ENCODE measurements around the gene TNS2.

TNS2 gene

DNA sequence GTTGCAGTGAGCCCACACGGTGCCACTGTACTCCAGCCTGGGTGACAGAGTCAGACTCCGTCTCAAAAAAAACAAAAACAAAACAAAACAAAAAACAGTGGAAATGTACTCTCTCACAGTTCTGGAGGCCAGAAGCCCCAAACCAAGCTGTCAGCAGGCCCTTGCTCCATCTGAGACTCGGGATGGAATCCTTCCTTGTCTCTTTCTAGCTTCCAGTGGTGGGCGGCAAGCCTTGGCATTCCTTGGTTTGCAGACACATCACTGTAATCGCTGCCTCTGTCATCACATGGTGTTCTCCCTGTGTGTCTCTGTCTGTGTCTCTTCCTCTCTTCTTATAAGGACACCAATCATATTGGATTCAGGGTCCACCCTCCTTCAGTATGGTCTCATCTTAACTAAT is 6.4 kb downstream of the TNS2 start:
- DNase-seq (ENCODE audit: low spot score): no peak

DNA sequence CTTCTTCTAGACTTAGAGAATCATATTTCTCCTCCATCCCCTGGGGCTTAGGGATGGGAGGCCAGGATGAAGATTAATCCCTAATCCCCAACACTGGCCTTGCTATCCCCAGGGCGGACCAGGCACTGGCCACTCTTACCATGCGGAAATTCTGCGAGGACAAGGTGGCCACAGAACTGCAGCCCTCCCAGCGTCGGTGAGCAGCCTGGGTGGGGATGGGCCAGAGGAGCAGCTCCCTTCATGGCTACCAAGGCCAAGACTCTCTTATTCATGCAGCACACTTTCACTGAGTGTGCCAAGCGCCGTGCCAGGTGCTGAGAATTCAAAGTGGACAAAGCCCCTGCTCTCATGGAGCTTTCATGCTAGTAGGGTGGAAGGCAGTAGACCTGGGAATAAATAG is 7.0 kb downstream of the TNS2 start:
- no peak for DNase-seq (ENCODE audit: low spot score)

DNA sequence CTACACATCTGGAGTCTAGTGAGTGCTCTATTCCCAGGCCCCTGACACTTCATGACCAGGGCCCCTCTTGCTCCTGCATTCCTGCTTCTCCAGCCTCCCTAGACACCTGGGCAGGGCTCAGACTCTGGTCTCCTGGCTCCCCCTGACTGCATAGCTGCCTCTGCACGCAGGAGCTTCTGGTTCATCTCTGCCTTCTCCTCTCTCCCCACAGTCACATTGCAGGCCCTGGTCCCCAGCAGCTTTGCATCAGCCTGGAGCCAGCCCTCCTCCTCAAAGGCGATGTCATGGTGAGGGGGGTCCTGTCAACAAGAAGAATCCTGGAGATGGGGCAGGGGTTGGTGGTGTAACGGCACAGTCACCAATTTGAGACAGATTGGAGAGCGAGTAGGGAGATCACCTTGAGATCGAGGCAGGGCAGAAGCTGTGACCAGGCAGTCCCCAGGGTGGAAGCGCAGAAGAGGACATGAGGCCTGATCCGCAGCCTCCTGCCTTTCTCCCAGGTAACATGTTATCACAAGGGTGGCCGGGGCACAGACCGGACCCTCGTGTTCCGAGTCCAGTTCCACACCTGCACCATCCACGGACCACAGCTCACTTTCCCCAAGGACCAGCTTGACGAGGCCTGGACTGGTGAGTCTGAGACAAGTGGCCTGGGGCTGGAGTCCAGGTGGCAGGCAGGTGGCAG is 8.1 kb downstream of the TNS2 start:
- DNase-seq (ENCODE audit: low spot score): no peak

DNA sequence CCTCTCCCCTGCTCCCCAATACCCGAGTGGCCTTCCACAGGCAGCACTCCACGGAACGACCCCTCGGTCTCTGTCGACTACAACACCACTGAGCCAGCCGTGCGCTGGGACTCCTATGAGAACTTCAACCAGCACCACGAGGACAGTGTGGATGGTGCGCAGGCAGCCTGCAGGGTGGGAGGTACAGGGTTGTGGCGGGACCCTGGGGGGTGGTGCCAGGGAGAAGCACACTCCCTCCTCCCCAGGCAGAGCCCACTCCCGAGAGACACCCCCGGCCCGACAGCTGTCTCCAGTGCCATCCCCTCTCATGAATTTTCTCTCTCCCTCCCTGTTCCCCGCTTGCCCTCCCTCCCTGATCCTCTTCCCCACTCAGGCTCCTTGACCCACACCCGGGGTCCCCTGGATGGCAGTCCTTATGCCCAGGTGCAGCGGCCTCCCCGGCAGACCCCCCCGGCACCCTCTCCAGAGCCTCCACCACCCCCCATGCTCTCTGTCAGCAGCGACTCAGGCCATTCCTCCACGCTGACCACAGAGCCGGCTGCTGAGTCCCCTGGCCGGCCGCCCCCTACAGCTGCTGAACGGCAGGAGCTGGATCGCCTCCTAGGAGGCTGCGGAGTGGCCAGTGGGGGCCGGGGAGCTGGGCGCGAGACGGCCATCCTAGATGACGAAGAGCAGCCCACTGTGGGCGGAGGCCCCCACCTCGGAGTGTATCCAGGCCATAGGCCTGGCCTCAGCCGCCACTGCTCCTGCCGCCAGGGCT is 9.0 kb downstream of the TNS2 start:
- DNase-seq (ENCODE audit: low spot score): no peak

DNA sequence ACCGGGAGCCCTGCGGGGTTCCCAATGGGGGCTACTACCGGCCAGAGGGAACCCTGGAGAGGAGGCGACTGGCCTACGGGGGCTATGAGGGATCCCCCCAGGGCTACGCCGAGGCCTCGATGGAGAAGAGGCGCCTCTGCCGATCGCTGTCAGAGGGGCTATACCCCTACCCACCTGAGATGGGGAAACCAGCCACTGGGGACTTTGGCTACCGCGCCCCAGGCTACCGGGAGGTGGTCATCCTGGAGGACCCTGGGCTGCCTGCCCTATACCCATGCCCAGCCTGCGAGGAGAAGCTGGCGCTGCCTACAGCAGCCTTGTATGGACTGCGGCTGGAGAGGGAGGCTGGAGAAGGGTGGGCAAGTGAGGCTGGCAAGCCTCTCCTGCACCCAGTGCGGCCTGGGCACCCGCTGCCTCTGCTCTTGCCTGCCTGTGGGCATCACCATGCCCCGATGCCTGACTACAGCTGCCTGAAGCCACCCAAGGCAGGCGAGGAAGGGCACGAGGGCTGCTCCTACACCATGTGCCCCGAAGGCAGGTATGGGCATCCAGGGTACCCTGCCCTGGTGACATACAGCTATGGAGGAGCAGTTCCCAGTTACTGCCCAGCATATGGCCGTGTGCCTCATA is 9.7 kb downstream of the TNS2 start:
- no peak for DNase-seq (ENCODE audit: low spot score)

DNA sequence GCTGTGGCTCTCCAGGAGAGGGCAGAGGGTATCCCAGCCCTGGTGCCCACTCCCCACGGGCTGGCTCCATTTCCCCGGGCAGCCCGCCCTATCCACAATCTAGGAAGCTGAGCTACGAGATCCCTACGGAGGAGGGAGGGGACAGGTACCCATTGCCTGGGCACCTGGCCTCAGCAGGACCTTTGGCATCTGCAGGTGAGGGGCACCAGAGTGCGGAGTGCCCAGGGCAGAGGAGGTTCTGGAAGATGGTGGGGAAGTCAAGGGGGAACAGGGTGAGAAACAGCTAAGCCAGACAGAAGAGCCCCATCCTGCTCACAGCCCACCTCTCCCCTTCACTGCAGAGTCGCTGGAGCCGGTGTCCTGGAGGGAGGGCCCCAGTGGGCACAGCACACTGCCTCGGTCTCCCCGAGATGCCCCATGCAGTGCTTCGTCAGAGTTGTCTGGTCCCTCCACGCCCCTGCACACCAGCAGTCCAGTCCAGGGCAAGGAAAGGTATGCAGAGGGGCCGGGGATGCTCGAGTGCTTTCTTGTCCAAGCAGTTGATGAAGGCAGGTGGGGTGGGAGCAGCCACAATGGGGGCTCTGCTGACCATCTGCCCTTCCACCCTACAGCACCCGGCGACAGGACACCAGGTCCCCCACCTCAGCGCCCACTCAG is 10.3 kb downstream of the TNS2 start:
- no peak for DNase-seq (ENCODE audit: low spot score)

DNA sequence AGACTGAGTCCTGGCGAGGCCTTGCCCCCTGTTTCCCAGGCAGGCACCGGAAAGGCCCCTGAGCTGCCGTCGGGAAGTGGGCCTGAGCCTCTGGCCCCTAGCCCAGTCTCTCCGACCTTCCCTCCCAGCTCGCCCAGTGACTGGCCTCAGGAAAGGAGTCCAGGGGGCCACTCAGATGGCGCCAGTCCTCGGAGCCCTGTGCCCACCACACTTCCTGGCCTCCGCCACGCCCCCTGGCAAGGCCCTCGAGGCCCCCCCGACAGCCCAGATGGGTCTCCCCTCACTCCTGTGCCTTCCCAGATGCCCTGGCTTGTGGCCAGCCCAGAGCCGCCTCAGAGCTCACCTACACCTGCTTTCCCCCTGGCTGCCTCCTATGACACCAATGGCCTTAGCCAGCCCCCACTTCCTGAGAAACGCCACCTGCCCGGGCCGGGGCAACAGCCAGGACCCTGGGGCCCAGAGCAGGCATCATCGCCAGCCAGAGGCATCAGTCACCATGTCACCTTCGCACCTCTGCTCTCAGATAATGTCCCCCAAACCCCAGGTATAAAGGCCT is 10.9 kb downstream of the TNS2 start:
- DNase-seq (ENCODE audit: low spot score): no peak

DNA sequence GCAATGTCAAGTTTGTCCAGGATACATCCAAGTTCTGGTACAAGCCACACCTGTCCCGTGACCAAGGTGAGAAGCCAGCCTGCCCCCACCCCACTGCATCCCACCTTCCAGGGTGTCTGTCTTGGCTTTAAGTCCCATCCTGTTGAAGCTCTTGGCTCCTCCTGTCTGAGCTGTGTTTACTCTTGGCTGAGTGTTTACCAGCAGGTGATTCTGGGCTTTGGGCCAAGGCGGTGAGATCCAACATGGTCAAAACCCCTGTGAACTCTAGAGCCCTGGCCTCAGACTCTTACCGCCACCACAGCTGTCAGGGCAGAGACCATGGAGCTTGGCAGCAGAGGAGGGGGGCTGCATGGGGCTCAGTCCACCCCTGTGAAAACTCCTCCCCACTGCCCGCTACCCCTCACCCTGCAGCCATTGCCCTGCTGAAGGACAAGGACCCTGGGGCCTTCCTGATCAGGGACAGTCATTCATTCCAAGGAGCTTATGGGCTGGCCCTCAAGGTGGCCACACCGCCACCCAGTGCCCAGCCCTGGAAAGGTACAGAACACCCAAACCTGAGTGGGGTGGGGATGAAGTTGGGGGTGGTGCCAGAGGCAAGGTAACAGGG is 11.6 kb downstream of the TNS2 start:
- no peak for DNase-seq (ENCODE audit: low spot score)

DNA sequence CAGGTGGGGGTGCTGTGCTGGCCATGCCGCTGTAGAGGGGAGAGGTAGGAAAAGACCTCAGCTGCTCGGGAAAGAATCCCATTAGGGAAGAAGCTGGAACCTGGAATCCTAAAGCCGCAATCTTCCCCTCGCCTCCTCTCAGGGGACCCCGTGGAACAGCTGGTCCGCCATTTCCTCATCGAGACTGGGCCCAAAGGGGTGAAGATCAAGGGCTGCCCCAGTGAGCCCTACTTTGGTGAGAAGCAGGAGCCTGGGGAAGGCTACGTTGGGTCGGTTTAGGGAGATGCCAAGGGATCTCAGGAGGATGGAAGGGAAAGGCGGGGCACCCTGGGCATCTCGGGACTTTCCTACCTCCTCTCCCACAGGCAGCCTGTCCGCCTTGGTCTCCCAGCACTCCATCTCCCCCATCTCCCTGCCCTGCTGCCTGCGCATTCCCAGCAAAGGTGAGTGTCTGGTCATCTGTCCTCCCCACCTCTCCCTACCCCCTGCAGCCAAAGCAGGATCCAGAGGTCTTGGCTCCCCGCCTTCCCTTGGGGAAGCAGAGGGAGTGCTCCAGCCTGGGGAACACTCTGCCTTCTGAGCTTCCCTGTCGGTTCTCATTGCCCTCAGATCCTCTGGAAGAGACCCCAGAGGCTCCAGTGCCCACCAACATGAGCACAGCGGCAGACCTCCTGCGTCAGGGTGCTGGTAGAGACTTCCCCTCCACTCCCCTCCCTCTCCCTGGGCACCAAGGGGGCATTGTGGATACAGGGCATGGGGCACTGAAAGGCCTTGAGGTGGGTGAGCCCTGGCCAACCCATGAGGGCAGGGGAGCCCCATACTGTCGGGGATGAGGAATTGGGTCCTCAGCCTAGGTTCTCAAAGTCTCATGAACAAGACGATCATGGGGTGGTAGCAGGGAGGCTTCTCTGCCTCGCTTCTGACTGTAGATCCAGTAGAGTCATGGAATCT is 12.4 kb downstream of the TNS2 start:
- no peak for DNase-seq (ENCODE audit: low spot score)

DNA sequence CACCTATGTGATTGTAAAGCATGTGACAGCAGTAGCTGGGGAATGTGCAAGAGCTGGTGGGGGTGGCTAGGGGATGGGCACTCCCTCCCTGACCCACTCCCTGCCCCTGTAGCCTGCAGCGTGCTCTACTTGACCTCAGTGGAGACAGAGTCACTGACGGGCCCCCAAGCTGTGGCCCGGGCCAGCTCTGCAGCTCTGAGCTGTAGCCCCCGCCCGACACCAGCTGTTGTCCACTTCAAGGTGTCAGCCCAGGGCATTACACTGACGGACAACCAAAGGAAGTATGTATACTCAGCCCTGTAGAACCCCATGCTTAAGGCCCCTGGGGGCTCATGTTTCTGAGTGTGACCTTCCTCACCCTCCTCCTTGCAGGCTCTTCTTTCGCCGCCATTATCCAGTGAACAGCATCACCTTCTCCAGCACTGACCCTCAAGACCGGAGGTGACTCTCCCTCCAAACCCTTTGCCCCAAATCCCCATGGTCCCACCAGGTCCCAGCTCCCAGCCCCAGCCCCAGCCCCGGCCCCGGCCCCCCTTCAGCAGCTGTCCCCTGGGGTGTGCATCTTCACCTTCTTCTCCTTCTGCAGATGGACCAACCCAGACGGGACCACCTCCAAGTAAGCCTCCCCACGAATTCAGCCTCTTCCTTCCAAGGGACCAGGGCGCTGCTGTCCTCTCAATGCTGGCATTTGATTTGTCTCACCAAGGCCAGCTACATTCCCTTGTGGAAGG is 13.3 kb downstream of the TNS2 start:
- DNase-seq (ENCODE audit: low spot score): no peak

DNA sequence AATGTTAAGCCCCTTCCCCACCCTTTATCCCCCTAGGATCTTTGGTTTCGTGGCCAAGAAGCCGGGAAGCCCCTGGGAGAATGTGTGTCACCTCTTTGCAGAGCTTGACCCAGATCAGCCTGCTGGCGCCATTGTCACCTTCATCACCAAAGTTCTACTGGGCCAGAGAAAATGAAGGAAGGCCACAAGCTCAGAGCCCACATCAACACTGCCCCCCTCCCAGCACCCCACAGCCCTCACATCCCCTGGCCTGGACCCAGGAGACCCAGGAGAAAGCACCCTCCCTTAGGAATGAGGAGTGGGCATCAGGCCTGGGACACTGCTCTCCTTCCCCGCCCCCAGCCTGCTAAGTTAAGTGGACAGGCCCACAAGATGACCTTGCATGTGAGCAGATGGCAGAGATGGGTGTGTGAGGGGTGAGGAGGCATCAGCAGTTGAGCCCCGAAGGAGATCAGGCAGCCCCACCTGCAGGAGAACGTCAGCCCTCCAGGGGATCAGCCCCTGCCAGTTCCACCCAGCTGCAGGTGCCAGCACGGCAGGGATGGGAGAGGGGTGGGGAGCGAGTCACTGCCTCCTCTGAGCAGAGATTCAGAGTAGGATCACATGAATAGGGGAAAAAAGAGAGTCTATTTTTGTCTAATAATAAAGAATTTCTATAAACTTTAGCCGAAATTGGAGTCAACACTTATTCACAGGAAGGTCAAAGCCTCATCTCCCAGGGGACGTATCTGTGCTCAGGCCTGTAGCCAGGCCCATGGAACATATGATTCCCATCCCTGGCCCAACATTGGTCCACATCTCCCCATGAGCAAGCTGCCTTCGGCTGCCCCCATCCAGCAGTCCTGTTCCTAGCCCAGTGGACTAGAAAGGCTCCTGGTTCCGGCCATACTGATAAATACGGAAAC is 14.1 kb downstream of the TNS2 start:
- no peak for DNase-seq (ENCODE audit: low spot score)

DNA sequence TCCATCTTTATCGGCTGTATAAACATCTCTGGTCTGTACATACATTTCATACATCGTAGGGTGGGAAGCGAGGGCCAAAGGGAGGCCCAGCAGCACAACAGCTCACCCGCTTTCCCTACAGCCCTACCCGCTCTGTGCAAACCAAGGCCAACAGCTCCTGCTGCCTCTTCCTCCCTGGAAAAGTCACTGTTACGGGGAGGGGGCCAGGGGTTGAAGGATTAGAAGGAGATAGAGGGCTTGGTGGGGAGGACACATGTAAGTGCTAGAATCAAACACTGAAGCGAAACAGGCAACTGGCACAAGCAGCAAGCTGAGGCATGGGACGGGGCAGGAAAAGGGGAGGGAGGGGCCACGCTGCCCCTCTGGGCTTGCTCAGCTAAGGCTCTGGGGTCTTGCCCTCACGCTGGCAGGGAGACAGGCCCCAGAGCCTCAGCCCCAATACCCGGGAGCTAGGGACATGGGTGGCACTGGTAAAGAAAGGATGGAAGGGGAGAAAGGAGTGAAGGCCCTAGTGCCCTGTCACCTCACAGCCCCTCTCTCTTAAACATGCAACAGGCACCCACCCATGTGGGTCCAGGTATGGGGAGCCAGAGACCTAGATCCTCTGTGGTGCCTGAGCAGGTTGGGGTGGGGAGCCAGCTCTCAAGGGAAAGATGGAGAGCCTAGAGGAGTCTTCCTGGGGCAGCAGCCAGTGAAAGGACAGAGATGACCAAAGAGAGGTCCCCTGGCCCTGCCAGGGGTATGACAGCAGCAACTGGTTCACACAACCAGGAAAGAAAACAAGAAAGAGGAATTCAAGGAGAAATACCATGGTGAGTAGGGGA is 15.0 kb downstream of the TNS2 start:
- DNase-seq (ENCODE audit: low spot score): no peak

DNA sequence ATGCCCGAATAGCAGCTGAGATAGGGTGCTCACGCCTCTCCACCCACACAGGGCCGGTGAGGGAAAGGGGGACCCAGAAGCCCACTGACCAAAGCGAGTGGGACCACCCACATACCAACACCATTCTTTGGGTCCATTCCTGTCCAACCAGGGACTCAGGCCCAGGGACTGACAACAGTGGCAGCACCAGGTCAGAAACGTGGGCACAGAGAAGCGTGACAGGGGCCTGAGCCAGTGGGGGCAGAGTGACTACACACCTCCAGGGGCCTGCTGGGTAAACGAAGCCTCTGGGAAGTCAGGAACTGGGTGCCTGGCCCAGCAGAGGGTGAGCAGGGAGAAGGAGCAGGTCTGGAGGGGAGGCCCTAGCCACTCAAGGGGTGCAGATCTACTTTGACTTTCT is 15.6 kb downstream of the TNS2 start:
- DNase-seq (ENCODE audit: low spot score): no peak

DNA sequence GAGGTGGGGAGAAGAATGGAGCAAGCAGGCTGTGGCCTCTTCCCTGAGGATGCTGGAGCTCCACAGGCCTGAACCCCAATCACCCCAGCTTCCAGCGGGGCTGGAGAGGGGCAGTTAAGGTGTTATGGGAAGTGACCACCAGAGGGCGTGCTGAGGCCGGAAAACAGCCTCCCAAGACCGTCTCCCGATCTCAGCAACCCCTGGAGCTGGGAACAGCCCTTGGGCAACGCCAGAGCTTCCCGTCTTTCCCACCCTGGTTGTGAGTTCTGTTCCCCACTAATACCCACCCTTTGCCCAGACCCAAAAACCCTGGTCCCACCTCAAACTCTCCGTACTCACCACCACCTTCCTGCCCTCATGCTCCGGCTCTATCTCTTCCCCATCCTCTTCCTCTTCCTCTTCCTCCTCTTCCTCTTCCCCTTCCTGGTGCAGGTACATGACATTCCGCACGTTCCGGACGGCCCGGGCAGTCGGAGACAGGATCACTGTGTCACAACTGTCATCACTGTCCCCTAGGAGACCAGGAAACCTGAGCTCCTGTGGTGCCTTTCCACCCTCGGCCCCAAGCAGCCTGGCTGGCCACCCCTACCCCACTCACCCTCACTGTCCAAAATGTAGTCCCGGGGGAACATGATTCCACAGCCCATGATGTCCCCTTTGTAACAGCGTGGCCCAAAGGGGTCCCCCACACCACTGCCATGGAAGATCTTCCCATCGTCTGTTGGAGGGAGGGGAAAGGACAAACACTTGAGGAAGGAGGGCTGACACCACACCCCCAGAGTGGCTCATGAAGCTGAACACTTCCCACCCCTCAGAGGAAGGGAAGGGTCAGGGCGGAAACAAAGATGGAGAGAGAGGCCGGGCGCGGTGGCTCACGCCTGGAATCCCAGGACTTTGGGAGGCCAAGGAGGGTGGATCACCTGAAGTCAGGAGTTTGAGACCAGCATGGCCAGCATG is 16.4 kb downstream of the TNS2 start:
- DNase-seq (ENCODE audit: low spot score): peak; percentile 68

DNA sequence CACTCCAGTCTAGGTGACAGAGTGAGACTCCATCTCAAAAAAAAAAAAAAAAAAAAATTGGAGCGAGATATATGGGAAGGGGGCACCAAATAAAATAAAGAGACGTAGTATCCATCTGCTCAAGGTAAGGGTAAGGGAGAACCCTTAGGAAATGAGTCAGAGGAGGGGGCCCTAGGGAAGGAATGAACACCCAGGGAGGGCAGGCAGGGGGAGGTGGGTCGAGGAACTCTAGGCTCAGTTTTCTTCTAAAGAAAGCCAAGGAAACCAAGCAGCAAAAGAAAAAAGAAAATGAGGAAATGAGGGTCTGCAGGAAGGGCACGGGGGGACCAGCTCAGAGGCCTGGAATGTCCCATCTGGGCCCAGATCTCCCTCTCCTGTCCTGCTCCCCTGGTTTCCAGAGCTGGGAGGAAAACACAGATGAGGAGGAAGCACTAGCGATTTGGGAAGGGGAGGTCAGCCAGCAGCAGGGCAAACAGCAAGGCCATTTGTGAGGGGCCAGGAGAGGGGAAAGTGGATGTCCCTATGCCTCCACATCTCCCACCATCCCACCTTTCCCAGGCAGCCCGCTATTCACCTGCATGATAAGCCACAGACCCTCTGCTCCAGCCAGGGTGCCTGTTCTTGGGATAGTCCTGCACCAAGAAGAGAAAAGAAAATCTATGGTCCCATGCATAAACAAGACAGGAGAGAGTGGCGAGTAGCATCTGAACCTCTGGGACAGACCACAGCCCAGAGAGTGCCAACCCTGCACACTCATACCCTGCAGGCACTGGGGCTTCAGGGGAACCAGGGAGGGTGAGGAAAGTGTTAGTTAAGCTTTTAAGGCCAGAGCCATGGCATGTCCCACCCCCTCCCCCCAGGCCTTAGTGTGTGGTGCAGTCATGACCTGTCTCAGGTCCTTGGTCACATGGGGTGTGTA is 17.5 kb downstream of the TNS2 start:
- no peak for DNase-seq (ENCODE audit: low spot score)
